Smooth muscle cell (in vitro differentiated cells): Measurements from ENCODE around the gene NDUFA8. TPM values are rescaled to one million over a fixed set of nuclear protein-coding genes. Genes with fewer than 3 reads are reported as not detected.

Source experiments
- DNase-seq: peaks from one replicate; lab custom pipeline; 2025; ENCODE audit not compliant: unreplicated experiment; lab: John Stamatoyannopoulos, UW
- H2AFZ ChIP-seq: fragments of 200-600 bp; sonication (generic); 2 replicates; pipeline ENCODE4 v1.6.0; 2016; ENCODE audit warnings: antibody characterized with exemption, low read depth, mild to moderate bottlenecking
- H3F3A ChIP-seq: fragments of 200-600 bp; sonication (generic); 2 replicates; pipeline ENCODE4 v1.6.0; 2017; ENCODE audit warnings: antibody characterized with exemption, low read depth
- H3K27ac ChIP-seq: fragments of 200-600 bp; sonication (generic); 2 replicates; pipeline ENCODE4 v1.5.1; 2016; ENCODE audit warnings: low read depth, mild to moderate bottlenecking
- H3K27me3 ChIP-seq: fragments of 200-600 bp; sonication (generic); 2 replicates; pipeline ENCODE4 v1.6.1; 2016; ENCODE audit warnings: low read depth, mild to moderate bottlenecking
- H3K36me3 ChIP-seq: fragments of 200-600 bp; sonication (generic); 2 replicates; pipeline ENCODE4 v1.5.1; 2016; ENCODE audit warnings: low read depth
- H3K4me1 ChIP-seq: fragments of 200-600 bp; sonication (generic); 2 replicates; pipeline ENCODE4 v1.5.1; 2016; ENCODE audit warnings: low read depth
- H3K4me2 ChIP-seq: fragments of 200-600 bp; sonication (generic); 2 replicates; pipeline ENCODE4 v1.6.0; 2016; ENCODE audit warnings: mild to moderate bottlenecking
- H3K4me3 ChIP-seq: fragments of 200-600 bp; sonication (generic); 2 replicates; pipeline ENCODE4 v1.5.1; 2016; ENCODE audit warnings: mild to moderate bottlenecking
- H3K79me2 ChIP-seq: fragments of 200-600 bp; sonication (generic); 2 replicates; pipeline ENCODE4 v1.6.0; 2016; ENCODE audit warnings: low read depth, mild to moderate bottlenecking
- H3K9ac ChIP-seq: fragments of 200-600 bp; sonication (generic); 2 replicates; pipeline ENCODE4 v1.6.0; 2016; ENCODE audit warnings: low read depth
- H3K9me3 ChIP-seq: fragments of 200-600 bp; sonication (generic); replicated peaks from 2 replicates; pipeline ENCODE4 v1.5.1; 2016; ENCODE audit warnings: low read depth
- H4K20me1 ChIP-seq: fragments of 200-600 bp; sonication (generic); 2 replicates; pipeline ENCODE4 v1.6.0; 2016; ENCODE audit warnings: low read depth
- CTCF ChIP-seq: fragments of 200-600 bp; sonication (generic); IDR thresholded peaks from 2 replicates; pipeline ENCODE4 v1.5.1; 2017; ENCODE audit warnings: borderline replicate concordance, mild to moderate bottlenecking, antibody characterized with exemption; ENCODE audit not compliant: insufficient read depth, poor library complexity, severe bottlenecking
- WGBS: methylation state at CpG from one replicate; pipeline ENCODE4 v1.1.7; 2016; ENCODE audit warnings: low lambda C conversion rate; 5-methylcytosine and 5-hydroxymethylcytosine counted together
- polyA plus RNA-seq: library from polyadenylated mRNA; unstranded; fragments of >200 nt; fragmentation: Nextera tagmentation; extraction: Ambion mirVana; gene quantifications from 2 replicates; pipeline ENCODE4 v1.2.1, GENCODE V29; 2016
- total RNA-seq: library from RNA; depleted of rRNA; stranded (reverse); fragments of >200 nt; gene quantifications from 2 replicates; pipeline ENCODE4 v1.2.3, GENCODE V29; 2014

Gene NDUFA8
- total and polyA plus RNA-seq, 2 experiments from 2014 or later = 47.5 to 126 TPM

- TF ChIP-seq CTCF = no peak
- Histone ChIP-seq H3K27ac (no peak overlapping the region), H3K4me1 (no peaks in the 10 kb centered on the region), H3K79me2 (no peaks in the 10 kb centered on the region), H3K36me3 (no peaks in the 10 kb centered on the region), H4K20me1 (no peaks in the 10 kb centered on the region), H3K9me3 (no peaks in the 10 kb centered on the region), H3F3A (no peaks in the 10 kb centered on the region), H3K4me3 (no peak overlapping the region), H3K27me3 (peaks cover 10% of the 10 kb centered on the region), H3K9ac (no peak overlapping the region), H3K4me2 (no peak overlapping the region), H2AFZ (no peak overlapping the region)
- DNase-seq = no peak
- 92% methylated on average over 1 of the region's 1 CpG for WGBS
Observed at GRCh38 chr9:122201641-122202040, 42.1 kb upstream of the NDUFA8 start.

GRCh38 chr9:122200960-122201595 lies 41.5 kb upstream of the NDUFA8 start:
- H3K79me2 ChIP-seq = no peaks in the 10 kb centered on the region
- no peaks in the 10 kb centered on the region for H3K4me1 ChIP-seq
- no peaks in the 10 kb centered on the region for H3F3A ChIP-seq
- 96% methylated on average over 7 of the region's 7 CpGs for WGBS
- H3K9ac ChIP-seq = no peak overlapping the region
- H3K27me3 ChIP-seq = peaks cover 10% of the 10 kb centered on the region
- H3K4me3 ChIP-seq = no peak overlapping the region
- no peak overlapping the region for H3K27ac ChIP-seq
- DNase-seq = no peak
- H3K9me3 ChIP-seq = no peaks in the 10 kb centered on the region
- H3K36me3 ChIP-seq = no peaks in the 10 kb centered on the region
- no peak for TF ChIP-seq CTCF
- H4K20me1 ChIP-seq = no peaks in the 10 kb centered on the region
- no peak overlapping the region for H3K4me2 ChIP-seq
- no peak overlapping the region for H2AFZ ChIP-seq

GRCh38 chr9:122197882-122198281 lies 38.3 kb upstream of the NDUFA8 start:
- Histone ChIP-seq H3K27ac (no peak overlapping the region), H3K4me3 (no peak overlapping the region), H3F3A (no peaks in the 10 kb centered on the region), H3K4me2 (no peak overlapping the region), H3K79me2 (no peaks in the 10 kb centered on the region), H3K4me1 (no peaks in the 10 kb centered on the region), H3K9me3 (no peaks in the 10 kb centered on the region), H4K20me1 (no peaks in the 10 kb centered on the region), H2AFZ (no peak overlapping the region), H3K36me3 (no peaks in the 10 kb centered on the region), H3K9ac (no peak overlapping the region), H3K27me3 (peaks cover 10% of the 10 kb centered on the region)
- no peak for TF ChIP-seq CTCF
- DNase-seq = no peak
- 88% methylated on average over 4 of the region's 4 CpGs for WGBS

DNA sequence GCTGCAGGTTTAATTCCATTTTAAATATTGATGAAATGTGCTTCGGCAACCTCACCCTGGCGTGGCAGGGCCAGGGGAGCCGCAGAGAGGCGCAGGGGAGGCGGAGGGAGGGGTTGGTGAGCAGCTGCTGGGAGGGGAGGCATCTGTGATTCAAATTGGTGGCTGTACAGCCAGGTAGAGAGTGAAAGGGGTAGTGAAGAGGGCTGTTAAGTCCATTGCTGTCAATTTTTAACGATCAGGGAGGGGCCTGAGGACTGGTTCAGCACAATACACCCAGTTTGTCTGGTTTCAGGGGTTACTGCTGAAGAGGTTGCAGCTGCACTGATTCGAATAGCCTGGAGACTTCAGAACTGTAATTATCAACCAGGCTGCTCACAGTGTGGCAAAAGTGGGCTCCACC lies 37.8 kb upstream of the NDUFA8 start:
- H2AFZ ChIP-seq = no peak overlapping the region
- H3K27ac ChIP-seq = no peak overlapping the region
- H3F3A ChIP-seq = no peaks in the 10 kb centered on the region
- WGBS = 60% methylated on average over 7 of the region's 7 CpGs
- no peak overlapping the region for H3K4me2 ChIP-seq
- no peak overlapping the region for H3K4me3 ChIP-seq
- H3K27me3 ChIP-seq = peaks cover 10% of the 10 kb centered on the region
- H3K9ac ChIP-seq = no peak overlapping the region
- no peak for DNase-seq
- no peaks in the 10 kb centered on the region for H3K36me3 ChIP-seq
- no peak for TF ChIP-seq CTCF
- no peaks in the 10 kb centered on the region for H3K4me1 ChIP-seq
- H3K79me2 ChIP-seq = no peaks in the 10 kb centered on the region
- no peaks in the 10 kb centered on the region for H3K9me3 ChIP-seq
- no peaks in the 10 kb centered on the region for H4K20me1 ChIP-seq
